Activated T-cell treated with anti-CD3 and anti-CD28 coated beads, Interleukin-2, amount 50 U/mL, for 24 hours (primary cell): Measurements from ENCODE around the gene CDC34.

Experiments
- DNase-seq: peaks from one replicate; pipeline ENCODE4 v3.0.0-alpha.2; 2020
- H3K27ac Mint-ChIP-seq: 2 replicates; pipeline ENCODE4 v1.8.0; 2020; ENCODE audit warnings: mild to moderate bottlenecking, mixed read lengths
- H3K27me3 Mint-ChIP-seq: 2 replicates; pipeline ENCODE4 v1.8.0; 2020; ENCODE audit warnings: mixed read lengths
- H3K36me3 Mint-ChIP-seq: 2 replicates; pipeline ENCODE4 v1.8.0; 2020; ENCODE audit warnings: low read depth, mixed read lengths
- H3K4me1 Mint-ChIP-seq: 2 replicates; pipeline ENCODE4 v1.8.0; 2020; ENCODE audit warnings: low read depth, mixed read lengths
- H3K4me3 Mint-ChIP-seq: 2 replicates; pipeline ENCODE4 v1.8.0; 2020; ENCODE audit warnings: mild to moderate bottlenecking, moderate library complexity, mixed read lengths
- H3K9me3 Mint-ChIP-seq: 2 replicates; pipeline ENCODE4 v1.8.0; 2020; ENCODE audit warnings: mixed read lengths

CDC34 gene

DNA sequence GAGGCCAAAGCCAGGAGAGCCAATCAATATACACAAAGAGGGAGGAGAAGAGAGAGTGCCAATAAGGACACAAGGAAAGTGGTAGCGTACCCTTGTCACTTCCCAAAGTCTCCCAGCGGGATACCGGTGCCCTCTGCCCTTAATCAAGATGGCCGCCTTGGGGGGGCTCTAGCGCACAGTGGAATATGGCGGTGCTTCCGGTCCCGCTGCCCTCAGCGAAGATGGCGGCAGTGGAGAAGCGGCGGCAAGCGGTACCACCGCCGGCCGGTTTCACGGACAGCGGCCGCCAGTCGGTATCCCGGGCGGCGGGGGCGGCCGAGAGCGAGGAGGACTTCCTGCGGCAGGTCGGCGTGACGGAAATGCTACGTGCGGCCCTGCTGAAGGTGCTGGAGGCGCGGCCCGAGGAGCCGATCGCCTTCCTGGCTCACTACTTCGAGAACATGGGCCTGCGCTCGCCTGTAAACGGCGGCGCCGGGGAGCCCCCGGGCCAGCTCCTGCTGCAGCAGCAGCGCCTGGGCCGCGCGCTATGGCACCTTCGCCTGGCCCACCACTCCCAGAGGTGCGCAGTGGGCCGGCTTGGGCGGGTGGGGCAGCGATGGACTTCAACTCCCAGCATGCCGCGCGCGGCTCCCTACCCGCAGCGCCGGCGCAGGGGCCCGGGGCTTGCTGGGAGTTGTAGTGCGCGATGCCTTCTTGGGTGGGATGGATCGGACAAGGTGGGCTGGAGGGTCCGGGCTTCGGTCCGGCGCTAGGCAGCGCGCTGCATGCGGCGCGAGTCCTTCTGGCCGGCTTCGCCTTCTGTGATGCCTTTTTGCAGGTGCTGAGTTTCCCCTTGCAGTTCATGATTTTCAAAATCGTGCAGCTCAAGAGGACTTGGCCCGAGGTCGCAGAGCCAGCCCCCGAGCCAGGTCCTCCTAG, 24.0 kb upstream of the CDC34 start, which contains the start of gene TPGS1:
Gene TPGS1, plus strand, starts transcription at position 212 of the 918 bp plus-strand sequence. Its CDS starts 10 bp downstream, at position 222.
- peaks cover 19% of the 10 kb centered on the region for H3K36me3 Mint-ChIP-seq
- H3K4me1 Mint-ChIP-seq: peaks cover 56% of the 10 kb centered on the region
- no peaks in the 10 kb centered on the region for H3K9me3 Mint-ChIP-seq

DNA sequence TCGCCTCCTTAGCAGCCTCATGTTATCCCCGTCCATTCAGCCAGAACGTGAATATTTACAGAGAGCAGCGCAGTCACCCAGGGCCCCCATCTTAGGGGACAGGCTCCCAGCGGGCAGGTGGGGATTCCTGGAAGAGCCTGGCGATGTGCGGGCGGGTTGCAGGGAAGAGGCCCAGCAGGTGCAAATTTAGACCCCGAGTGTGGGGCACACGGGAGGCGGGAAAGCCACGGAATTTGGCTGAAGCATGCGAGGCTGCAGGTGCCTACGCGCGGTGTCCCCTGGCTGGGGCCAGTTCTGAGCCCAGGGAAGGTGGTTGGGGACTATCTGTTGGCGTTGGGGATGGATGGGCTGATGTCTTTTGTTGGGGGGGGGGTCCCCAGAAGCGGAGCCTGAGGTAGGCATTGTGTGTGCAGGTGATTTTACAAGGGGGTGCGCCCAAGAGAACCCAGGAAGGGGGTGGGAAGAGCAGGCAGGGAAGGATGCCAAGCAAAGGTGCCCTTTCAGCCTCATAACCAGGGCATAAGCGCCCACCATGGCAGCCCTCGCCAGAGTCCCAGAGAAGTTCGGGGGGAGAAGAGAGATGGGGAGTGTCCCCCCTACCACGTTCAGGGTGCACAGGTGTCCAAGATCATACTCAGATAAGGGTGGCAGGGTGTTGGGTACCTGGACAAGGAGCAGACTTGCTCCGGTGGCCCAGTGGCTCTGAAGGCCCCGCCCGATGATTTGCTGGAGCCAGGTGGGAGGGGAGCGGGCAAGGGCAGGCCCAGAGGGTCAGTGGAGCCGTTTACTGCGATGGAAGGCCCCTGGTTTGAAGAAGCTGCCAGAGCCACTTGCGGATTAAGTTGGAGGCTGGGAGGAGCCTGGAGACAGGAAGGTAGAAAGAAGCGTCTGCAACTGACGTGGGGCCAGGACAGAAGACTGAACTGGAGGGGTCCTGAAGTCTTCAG, 23.1 kb upstream of the CDC34 start:
- peaks cover 19% of the 10 kb centered on the region for H3K36me3 Mint-ChIP-seq
- peaks cover 52% of the 10 kb centered on the region for H3K4me1 Mint-ChIP-seq
- H3K27ac Mint-ChIP-seq: peak overlapping the region; percentile 100
- no peaks in the 10 kb centered on the region for H3K27me3 Mint-ChIP-seq
- no peaks in the 10 kb centered on the region for H3K9me3 Mint-ChIP-seq
- no peak for DNase-seq
- peak overlapping the region; percentile 94 for H3K4me3 Mint-ChIP-seq

More for the DNA sequence above, 24.0 kb upstream of the CDC34 start, which contains the start of gene TPGS1:
- no peaks in the 10 kb centered on the region for H3K27me3 Mint-ChIP-seq
- H3K4me3 Mint-ChIP-seq: peak within 1 kb of the TSS; percentile 94
- H3K27ac Mint-ChIP-seq: peak within 1 kb of the TSS; percentile 100
- peak; percentile 91 for DNase-seq

DNA sequence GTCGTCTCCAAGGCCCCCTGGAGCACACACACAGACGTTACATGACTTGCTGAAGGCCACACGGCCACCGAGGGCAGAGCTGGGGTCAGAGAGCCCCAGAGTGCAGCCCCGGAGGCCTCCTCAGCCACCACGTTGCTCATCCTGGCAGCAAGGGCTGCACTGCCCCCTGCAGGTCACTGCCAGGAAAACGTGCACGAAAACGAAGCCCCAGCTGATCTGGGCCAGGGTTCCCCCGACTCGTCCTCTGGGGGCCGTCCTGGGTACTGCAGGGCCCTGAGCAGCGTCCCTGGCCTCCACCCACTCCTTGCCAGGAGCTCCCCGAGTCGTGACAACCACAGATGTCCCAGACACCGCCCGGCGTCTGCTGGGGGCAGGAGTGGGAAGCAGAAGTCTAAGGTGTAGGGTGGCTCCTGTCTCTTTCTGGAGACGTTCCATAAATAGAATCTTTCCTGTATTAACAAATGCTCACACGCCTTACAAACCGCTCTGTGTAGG, 20.9 kb upstream of the CDC34 start:
- peak; percentile 96 for DNase-seq
- H3K9me3 Mint-ChIP-seq: no peaks in the 10 kb centered on the region
- peak overlapping the region; percentile 97 for H3K27ac Mint-ChIP-seq
- H3K4me3 Mint-ChIP-seq: peak overlapping the region; percentile 75
- peaks cover 49% of the 10 kb centered on the region for H3K4me1 Mint-ChIP-seq
- no peaks in the 10 kb centered on the region for H3K27me3 Mint-ChIP-seq
- peaks cover 27% of the 10 kb centered on the region for H3K36me3 Mint-ChIP-seq

DNA sequence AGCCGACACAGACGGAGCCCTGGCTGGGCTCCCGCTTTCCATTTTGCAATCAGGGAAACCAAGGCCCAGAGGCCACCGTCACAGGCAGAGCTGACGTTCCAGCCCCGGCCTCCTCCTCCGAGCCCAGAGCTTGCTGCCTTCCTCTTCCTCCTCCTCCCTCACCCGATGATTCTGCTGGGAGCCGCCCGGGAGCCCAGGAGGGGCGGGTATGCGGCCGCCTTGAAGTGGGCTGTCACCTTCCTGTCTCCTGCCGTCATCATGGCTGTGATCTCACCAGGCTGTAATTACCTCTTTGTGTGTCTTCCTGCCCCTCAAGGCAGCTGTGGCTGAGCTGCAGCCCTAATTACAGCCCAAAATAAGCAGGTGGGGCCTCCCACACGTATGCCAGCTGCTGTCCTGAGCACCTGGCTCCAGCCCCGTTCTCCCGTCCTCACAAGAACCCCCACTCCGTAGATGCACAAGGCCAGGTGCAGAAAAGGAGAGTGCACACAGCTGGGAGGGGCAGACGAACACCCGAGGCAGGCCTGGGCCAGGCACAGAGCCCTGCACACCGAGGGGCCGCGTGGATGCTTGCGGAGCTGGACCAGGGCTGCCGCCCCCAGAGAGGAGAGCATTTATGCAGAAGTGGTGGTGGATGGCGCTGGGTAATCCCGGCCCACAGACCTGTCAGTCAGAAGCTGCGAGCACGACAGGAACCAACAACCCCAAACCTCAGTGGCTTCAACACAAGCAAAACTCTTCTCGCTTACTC, 20.3 kb upstream of the CDC34 start:
- Mint-ChIP-seq H3K27me3 (no peaks in the 10 kb centered on the region), H3K4me3 (peak overlapping the region; percentile 75), H3K27ac (peak overlapping the region; percentile 97), H3K9me3 (no peaks in the 10 kb centered on the region), H3K4me1 (peaks cover 47% of the 10 kb centered on the region), H3K36me3 (peaks cover 27% of the 10 kb centered on the region)
- DNase-seq: peak; percentile 79

DNA sequence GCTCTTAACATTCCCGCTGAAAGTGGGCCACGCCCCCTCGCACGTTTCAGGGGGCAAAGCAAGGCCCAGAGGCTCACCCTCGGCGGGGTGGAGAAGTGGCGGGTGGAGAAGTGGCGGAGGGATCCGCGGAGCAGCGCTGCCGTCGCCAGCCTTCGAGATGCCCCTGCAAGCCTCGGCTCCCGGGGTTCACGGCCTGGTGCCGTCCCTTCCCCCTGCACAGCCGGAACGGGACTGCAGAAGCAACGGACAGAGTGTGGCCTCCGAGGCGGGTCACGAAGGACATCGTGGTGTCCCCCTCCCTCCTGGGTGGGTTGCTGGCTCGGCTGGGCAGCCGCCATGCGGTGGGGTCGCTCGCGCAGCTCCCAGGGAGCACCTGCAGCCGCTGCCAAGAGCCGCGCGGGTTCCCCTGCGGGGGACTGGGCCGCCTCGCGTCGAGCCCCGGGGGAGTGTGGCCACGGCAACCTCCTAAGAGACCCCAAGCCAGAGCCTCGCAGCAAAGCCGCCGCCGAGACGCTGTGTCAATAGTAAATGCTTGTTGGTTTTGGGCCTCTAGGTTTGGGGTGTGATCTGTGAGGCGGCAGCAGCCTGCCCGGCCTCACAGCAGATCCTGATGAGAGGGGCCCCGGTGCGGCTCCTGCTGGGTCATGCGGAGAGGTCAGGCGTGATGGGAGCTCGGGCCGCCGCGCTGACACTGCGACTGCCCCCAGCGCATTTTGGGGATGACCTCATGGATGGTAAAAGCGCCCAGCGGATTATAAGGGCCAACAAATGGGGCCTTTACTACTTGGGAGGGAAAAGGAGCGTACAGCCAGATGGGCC, 18.8 kb upstream of the CDC34 start:
- no peaks in the 10 kb centered on the region for H3K27me3 Mint-ChIP-seq
- no peak overlapping the region for H3K4me3 Mint-ChIP-seq
- no peak for DNase-seq
- H3K36me3 Mint-ChIP-seq: peaks cover 23% of the 10 kb centered on the region
- peaks cover 46% of the 10 kb centered on the region for H3K4me1 Mint-ChIP-seq
- H3K9me3 Mint-ChIP-seq: no peaks in the 10 kb centered on the region
- no peak overlapping the region for H3K27ac Mint-ChIP-seq

DNA sequence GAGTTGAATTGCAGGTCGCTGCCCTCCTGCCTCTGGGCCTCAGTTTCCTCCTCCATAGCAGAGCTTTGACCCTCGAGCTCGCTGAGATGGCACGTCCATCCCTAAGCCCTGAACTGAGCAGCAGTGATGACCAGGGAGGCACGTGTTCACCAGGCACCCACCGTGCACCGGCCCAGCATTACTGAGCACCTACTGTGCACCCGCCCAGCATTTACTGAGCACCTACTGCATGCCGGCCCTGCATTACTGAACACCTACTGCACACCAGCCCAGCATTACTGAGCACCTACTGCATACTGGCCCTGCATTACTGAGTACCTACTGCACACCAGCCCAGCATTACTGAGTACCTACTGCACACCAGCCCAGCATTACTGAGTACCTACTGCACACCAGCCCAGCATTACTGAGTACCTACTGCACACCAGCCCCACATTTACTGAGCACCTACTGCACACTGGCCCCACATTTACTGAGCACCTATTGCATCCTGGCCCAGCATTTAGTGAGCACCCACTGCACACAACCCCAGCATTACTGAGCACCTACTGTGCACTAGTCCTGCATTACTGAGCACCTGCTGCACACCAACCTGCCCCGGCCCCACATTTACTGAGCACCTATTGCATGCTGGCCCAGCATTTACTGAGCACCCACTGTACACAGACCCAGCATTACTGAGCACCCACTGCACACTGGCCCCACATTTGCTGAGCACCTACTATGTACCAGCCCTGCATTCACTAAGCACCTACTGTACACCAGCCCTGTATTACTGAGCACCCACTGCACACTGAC, 18.0 kb upstream of the CDC34 start:
- H3K36me3 Mint-ChIP-seq: peaks cover 17% of the 10 kb centered on the region

DNA sequence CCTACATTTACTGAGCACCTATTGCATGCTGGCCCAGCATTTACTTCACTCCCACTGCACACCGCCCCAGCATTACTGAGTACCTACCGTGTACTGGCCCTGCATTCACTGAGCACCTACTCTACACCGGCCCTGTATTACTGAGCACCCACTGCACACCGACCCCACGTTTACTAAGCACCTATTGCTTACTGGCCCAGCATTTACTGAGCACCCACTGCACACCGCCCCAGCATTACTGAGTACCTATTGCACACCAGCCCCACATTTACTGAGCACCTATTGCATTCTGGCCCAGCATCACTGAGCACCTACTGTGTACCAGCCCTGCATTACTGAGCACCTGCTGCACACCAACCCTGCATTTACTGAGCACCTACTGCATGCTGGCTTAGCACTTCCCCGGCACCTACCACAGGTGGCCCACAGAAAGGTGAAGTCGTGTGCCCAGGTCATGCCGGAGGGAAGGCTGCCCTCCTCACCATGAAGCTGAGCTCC, 17.3 kb upstream of the CDC34 start:
- Mint-ChIP-seq H3K4me3 (no peak overlapping the region), H3K27me3 (no peaks in the 10 kb centered on the region), H3K9me3 (no peaks in the 10 kb centered on the region), H3K36me3 (peaks cover 13% of the 10 kb centered on the region), H3K27ac (peak overlapping the region; percentile 7), H3K4me1 (peaks cover 32% of the 10 kb centered on the region)
- DNase-seq: no peak

More for the DNA sequence above, 18.0 kb upstream of the CDC34 start:
- Mint-ChIP-seq H3K4me3 (no peak overlapping the region), H3K27ac (no peak overlapping the region), H3K4me1 (peaks cover 38% of the 10 kb centered on the region), H3K27me3 (no peaks in the 10 kb centered on the region), H3K9me3 (no peaks in the 10 kb centered on the region)
- DNase-seq: no peak

DNA sequence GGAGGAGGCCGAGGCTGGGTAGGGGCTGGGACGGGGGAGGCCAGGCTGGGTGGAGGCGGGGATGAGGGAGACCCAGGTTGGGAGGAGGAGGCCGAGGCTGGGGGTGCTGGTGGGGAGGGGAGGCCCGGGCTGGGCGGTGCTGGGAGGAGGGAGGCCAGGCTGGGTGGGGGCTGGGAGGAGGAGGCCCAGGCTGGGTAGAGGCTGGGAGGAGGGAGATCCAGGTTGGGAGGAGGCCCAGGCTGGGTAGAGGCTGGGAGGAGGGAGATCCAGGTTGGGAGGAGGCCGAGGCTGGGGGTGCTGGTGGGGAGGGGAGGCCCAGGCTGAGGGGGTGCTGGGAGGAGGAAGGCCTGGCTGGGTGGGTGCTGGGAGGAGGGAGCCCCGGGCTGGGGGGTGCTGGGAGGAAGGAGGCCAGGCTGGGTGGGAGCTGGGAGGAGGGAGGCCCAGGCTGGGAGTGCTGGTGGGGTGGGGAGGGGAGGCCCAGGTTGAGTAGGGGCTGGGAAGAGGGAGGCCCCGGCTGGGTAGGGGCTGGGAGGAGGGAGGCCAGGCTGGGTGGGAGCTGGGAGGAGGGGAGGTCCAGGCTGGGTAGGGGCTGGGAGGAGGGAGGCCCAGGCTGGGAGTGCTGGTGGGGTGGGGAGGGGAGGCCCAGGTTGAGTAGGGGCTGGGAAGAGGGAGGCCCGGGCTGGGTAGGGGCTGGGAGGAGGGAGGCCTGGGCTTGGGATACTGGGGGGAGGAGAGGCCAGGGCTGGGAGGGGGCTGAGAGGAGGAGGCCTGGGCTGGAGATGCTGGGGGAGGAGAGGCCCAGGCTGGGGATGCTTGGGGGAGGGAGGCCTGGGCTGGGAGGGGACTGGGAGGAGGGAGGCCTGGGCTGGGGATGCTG, 13.6 kb upstream of the CDC34 start:
- Mint-ChIP-seq H3K36me3 (peaks cover 8% of the 10 kb centered on the region), H3K4me3 (no peak overlapping the region), H3K9me3 (no peaks in the 10 kb centered on the region), H3K27me3 (no peaks in the 10 kb centered on the region), H3K27ac (no peak overlapping the region), H3K4me1 (peaks cover 6% of the 10 kb centered on the region)
- no peak for DNase-seq

DNA sequence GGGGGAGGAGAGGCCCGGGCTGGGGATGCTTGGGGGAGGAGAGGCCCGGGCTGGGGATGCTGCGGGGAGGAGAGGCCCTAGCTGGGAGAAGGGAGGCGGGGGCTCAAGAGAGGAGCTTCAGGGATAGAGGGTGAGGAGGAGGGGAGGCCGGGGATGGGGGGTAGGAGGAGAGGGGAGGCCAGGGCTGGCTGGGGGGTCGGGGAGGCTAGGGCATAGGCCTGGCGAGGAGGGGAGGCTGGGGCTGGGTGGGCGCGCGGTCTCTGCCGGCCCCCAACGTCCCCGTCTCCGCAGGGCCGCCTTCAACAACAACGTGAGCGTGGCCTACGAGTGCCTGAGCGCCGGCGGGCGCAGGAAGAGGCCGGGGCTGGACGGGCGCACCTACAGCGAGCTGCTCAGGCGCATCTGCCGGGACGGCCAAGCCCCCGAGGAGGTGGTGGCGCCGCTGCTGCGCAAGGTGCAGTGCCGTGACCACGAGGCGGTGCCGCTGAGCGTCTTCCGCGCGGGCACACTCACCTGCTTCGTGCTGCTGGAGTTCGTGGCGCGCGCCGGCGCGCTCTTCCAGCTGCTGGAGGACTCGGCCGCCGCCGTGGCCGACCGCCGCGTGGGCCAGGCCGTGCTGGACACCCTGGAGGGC, 12.8 kb upstream of the CDC34 start:
- Mint-ChIP-seq H3K36me3 (peaks cover 6% of the 10 kb centered on the region), H3K27ac (no peak overlapping the region), H3K4me3 (no peak overlapping the region), H3K27me3 (no peaks in the 10 kb centered on the region), H3K9me3 (no peaks in the 10 kb centered on the region), H3K4me1 (peaks cover 6% of the 10 kb centered on the region)
- DNase-seq: peak; percentile 76

DNA sequence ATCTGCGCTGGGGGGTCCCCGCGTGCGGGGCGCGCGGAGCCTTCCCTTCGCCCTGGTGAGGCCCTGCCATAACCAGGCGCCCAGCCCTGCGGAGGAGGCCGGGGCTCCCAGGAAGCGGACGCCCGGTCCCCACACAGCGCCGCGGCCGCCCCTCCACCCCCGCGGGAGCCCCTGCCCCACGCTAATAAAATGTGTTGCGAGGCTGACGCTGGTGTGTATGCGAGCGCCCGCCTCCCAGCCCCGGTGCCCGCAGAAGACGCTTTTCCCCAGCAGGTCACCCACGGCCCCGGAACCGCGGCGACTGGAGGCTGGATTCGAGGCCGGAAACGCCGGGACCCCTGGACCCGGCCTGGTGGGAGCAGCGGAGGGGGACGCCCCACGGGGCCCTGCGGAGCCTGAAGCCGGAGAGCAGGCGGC, 12.1 kb upstream of the CDC34 start:
- Mint-ChIP-seq H3K9me3 (no peaks in the 10 kb centered on the region), H3K36me3 (no peaks in the 10 kb centered on the region), H3K4me3 (no peak overlapping the region), H3K4me1 (peaks cover 6% of the 10 kb centered on the region), H3K27ac (no peak overlapping the region), H3K27me3 (no peaks in the 10 kb centered on the region)
- no peak for DNase-seq

DNA sequence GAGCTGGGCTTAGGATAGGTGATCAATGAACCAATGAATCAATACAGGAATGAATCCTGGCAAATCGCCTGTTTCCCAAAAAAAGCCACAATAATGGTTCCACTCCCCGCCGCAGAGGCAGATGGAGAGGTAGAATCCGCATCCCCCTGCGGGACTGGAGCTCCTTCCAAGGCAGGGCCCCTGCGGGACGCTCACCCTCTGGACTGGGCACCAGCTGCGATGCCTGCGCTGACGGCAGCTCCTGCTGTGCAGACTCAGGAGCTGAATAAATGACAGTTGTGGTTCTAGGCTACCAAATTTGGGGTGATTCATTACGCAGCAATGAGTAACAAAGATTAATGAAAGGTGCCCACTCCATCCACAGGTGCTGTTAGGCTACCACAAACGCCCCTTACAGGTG, 8.8 kb upstream of the CDC34 start:
- Mint-ChIP-seq H3K4me3 (no peak overlapping the region), H3K27me3 (no peaks in the 10 kb centered on the region), H3K36me3 (no peaks in the 10 kb centered on the region), H3K4me1 (peaks cover 3% of the 10 kb centered on the region), H3K27ac (no peak overlapping the region), H3K9me3 (no peaks in the 10 kb centered on the region)
- no peak for DNase-seq
